Tibial artery (tissue), 4 donors: ENCODE results near the gene LUC7L3.

Source experiments
- DNase-seq, 2 donors: peaks; one replicate each; pipeline ENCODE4 v3.0.0-alpha.2; 2019
- H3K27ac ChIP-seq, 2 donors: fragments of 200-600 bp; sonication (generic) in 1 of 2; 1 replicate in 1 of 2; 2 replicates in 1 of 2; pipeline ENCODE4 v1.5.1; 2018 to 2019; ENCODE audit warnings: mild to moderate bottlenecking in 1 of 2
- H3K27me3 ChIP-seq, 2 donors: fragments of 200-600 bp; sonication (generic) in 1 of 2; one replicate each; pipeline versions ENCODE4 v1.5.1 to v1.6.0; 2016 to 2019
- H3K36me3 ChIP-seq, 3 donors: fragments of 200-600 bp; sonication (generic) in 2 of 3; one replicate each; pipeline ENCODE4 v1.5.1; 2016 to 2019; ENCODE audit warnings: mild to moderate bottlenecking in 2 of 3
- H3K4me1 ChIP-seq, 4 donors: fragments of 200-600 bp; sonication (generic) in 2 of 4; 1 replicate in 3 of 4; 2 replicates in 1 of 4; pipeline ENCODE4 v1.5.1; 2016 to 2019
- H3K4me3 ChIP-seq, 2 donors: fragments of 200-600 bp; sonication (generic) in 1 of 2; 1 replicate in 1 of 2; 2 replicates in 1 of 2; pipeline ENCODE4 v1.5.1; 2018 to 2019; ENCODE audit warnings: mild to moderate bottlenecking in 2 of 2
- H3K9me3 ChIP-seq, 3 donors: fragments of 200-600 bp; sonication (generic) in 1 of 3; one replicate each; pipeline ENCODE4 v1.5.1; 2016 to 2019
- intact Hi-C: fragments of 100-400 bp; cut with DNase I; formaldehyde crosslinking; loops from one replicate; pipeline ENCODE4 v1.15.0; 2023; ENCODE audit warnings: low total_unique reads
- TF ChIP-seq, protein P1 (sequence below), 2 experiments: fragments of 200-600 bp in 1 of 2; fragments of 450-650 bp in 1 of 2; IDR thresholded peaks; one replicate each; pipeline ENCODE4 v1.5.1; 2017 to 2019; ENCODE audit warnings: antibody characterized with exemption in 2 of 2, mild to moderate bottlenecking in 1 of 2, moderate library complexity in 1 of 2

LUC7L3 gene

GRCh38 chr17:50719144-50719923, at the start of gene LUC7L3:
LUC7L3 (plus strand) TSS chr17:50719603; CDS start chr17:50719733, 130 bp downstream.
- H3K4me1 ChIP-seq, result peaks cover 0 to 42% (median 31%) of the 10 kb centered on the region in 4 donors
- H3K27me3 ChIP-seq, result no peaks in the 10 kb centered on the region
- H3K27ac ChIP-seq, result peak within 1 kb of the TSS; percentile 87 to 97
- intact Hi-C loops, result no loop called here
- H3K4me3 ChIP-seq, result peak within 1 kb of the TSS; percentile 61 to 88
- peak; percentile 91 to 96 for DNase-seq
- no peaks in the 10 kb centered on the region for H3K9me3 ChIP-seq
- TF ChIP-seq, protein P1, sequence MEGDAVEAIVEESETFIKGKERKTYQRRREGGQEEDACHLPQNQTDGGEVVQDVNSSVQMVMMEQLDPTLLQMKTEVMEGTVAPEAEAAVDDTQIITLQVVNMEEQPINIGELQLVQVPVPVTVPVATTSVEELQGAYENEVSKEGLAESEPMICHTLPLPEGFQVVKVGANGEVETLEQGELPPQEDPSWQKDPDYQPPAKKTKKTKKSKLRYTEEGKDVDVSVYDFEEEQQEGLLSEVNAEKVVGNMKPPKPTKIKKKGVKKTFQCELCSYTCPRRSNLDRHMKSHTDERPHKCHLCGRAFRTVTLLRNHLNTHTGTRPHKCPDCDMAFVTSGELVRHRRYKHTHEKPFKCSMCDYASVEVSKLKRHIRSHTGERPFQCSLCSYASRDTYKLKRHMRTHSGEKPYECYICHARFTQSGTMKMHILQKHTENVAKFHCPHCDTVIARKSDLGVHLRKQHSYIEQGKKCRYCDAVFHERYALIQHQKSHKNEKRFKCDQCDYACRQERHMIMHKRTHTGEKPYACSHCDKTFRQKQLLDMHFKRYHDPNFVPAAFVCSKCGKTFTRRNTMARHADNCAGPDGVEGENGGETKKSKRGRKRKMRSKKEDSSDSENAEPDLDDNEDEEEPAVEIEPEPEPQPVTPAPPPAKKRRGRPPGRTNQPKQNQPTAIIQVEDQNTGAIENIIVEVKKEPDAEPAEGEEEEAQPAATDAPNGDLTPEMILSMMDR (IDR thresholded peaks at IDR 0.05), result peak in 1 of 2 experiments; percentile 19
- H3K36me3 ChIP-seq, result no peaks in the 10 kb centered on the region

DNA sequence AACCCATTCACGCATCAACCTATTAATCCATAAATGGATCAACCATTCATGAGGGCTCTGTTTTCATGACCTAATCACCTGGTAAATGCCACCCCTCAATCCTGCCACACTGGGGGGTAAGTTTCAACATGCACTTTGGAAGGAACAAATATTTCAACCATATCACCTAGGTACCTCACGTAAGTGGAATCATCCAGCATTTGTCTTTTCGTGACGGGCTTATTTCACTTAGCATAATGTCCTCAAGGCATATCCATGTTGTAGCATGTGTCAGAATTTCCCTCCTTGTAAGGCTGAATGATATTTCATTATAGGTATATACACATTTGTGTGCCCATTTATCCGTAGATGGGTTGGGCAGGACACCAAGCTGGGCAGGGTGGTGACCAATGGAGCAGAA, 47.3 kb upstream of the LUC7L3 start:
- Histone ChIP-seq H3K4me3 (no peak overlapping the region), H3K36me3 (peaks cover 0 to 11% (median 0%) of the 10 kb centered on the region in 3 donors), H3K27me3 (no peaks in the 10 kb centered on the region), H3K9me3 (no peaks in the 10 kb centered on the region), H3K4me1 (no peaks in the 10 kb centered on the region), H3K27ac (no peak overlapping the region)
- TF ChIP-seq, protein P1 (IDR thresholded peaks at IDR 0.05), result no peak
- no peak for DNase-seq
- intact Hi-C loops, result no loop called here

DNA sequence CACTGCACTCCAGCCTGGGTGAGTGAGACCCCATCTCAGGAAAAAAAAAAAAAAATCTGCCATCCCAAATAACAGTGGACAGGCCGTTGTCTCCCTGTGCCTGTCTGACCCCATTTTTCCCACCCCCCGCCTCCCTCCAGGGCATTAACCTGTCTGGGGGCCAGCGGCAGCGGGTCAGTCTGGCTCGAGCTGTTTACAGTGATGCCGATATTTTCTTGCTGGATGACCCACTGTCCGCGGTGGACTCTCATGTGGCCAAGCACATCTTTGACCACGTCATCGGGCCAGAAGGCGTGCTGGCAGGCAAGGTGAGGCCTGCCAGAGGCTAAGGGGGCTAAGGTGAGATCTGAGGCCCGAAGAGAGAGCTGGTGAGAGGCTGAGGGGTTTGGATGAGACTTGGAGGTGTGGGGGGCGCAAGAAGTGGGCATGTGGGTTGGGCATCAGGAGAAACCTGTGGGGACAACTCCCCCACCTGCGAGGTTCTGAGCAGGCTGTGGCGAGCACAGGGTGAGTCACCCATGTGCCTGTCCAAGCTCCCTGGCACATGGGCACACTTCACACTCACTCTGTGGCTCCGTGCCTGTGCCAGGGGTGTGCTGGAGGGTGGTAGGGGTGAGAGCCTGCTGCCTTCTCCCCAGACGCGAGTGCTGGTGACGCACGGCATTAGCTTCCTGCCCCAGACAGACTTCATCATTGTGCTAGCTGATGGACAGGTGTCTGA, 46.4 kb upstream of the LUC7L3 start:
- no peak overlapping the region for H3K27ac ChIP-seq
- intact Hi-C loops, result no loop called here

GRCh38 chr17:50675190-50675589, 44.2 kb upstream of the LUC7L3 start:
- Histone ChIP-seq H3K27me3 (no peaks in the 10 kb centered on the region), H3K9me3 (no peaks in the 10 kb centered on the region), H3K27ac (no peak overlapping the region), H3K36me3 (peaks cover 0 to 22% (median 0%) of the 10 kb centered on the region in 3 donors), H3K4me1 (no peaks in the 10 kb centered on the region), H3K4me3 (no peak overlapping the region)
- peak in 1 of 2 donors; percentile 57 for DNase-seq
- intact Hi-C loops, result no loop called here
- TF ChIP-seq, protein P1 (IDR thresholded peaks at IDR 0.05), result no peak

More for the DNA sequence above, 46.4 kb upstream of the LUC7L3 start:
- DNase-seq, result peak in 1 of 2 donors; percentile 70
- no peaks in the 10 kb centered on the region for H3K27me3 ChIP-seq
- no peaks in the 10 kb centered on the region for H3K9me3 ChIP-seq
- H3K4me1 ChIP-seq, result no peaks in the 10 kb centered on the region
- no peak overlapping the region for H3K4me3 ChIP-seq
- H3K36me3 ChIP-seq, result peaks cover 0 to 15% (median 0%) of the 10 kb centered on the region in 3 donors
- TF ChIP-seq, protein P1 (IDR thresholded peaks at IDR 0.05), result no peak

DNA sequence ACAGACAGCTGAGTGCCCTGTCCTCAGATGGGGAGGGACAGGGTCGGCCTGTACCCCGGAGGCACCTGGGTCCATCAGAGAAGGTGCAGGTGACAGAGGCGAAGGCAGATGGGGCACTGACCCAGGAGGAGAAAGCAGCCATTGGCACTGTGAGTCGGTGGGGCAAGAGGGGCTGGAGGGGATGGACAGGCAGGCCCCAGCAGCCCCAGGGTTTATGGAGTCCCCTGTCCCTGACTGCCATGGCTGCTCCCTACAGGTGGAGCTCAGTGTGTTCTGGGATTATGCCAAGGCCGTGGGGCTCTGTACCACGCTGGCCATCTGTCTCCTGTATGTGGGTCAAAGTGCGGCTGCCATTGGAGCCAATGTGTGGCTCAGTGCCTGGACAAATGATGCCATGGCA, 43.8 kb upstream of the LUC7L3 start:
- no peak overlapping the region for H3K4me3 ChIP-seq
- no peaks in the 10 kb centered on the region for H3K27me3 ChIP-seq
- intact Hi-C loops, result no loop called here
- no peak overlapping the region for H3K27ac ChIP-seq
- no peaks in the 10 kb centered on the region for H3K4me1 ChIP-seq
- peaks cover 0 to 22% (median 0%) of the 10 kb centered on the region in 3 donors for H3K36me3 ChIP-seq
- TF ChIP-seq, protein P1 (IDR thresholded peaks at IDR 0.05), result no peak
- H3K9me3 ChIP-seq, result no peaks in the 10 kb centered on the region
- no peak for DNase-seq
